ENCODE measurements around the gene PRPF40A. TPM values are rescaled to one million over a fixed set of nuclear protein-coding genes. Genes with fewer than 3 reads are reported as not detected.

The PRPF40A gene
- total RNA-seq, 1 donor from 2014 or later, result 136 TPM

- Mint-ChIP-seq H3K9me3 (no peaks in the 10 kb centered on the region), H3K27me3 (ENCODE audit: low read depth) (no peaks in the 10 kb centered on the region), H3K27ac (ENCODE audit: unreplicated experiment) (no peak overlapping the region), H3K36me3 (ENCODE audit: low read depth) (peaks cover 14% of the 10 kb centered on the region), H3K4me1 (peaks cover 8% of the 10 kb centered on the region), H3K4me3 (peak overlapping the region; percentile 13)
- DNase-seq (ENCODE audit: low read depth, low spot score), result peak; percentile 84
- TF ChIP-seq, protein P1, sequence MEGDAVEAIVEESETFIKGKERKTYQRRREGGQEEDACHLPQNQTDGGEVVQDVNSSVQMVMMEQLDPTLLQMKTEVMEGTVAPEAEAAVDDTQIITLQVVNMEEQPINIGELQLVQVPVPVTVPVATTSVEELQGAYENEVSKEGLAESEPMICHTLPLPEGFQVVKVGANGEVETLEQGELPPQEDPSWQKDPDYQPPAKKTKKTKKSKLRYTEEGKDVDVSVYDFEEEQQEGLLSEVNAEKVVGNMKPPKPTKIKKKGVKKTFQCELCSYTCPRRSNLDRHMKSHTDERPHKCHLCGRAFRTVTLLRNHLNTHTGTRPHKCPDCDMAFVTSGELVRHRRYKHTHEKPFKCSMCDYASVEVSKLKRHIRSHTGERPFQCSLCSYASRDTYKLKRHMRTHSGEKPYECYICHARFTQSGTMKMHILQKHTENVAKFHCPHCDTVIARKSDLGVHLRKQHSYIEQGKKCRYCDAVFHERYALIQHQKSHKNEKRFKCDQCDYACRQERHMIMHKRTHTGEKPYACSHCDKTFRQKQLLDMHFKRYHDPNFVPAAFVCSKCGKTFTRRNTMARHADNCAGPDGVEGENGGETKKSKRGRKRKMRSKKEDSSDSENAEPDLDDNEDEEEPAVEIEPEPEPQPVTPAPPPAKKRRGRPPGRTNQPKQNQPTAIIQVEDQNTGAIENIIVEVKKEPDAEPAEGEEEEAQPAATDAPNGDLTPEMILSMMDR (conservative IDR thresholded peaks at IDR 0.05), result peak; percentile 91
Measured at GRCh38 chr2:152635635-152636298, 81.5 kb downstream of the PRPF40A start.

GRCh38 chr2:152632736-152633135 is 84.5 kb downstream of the PRPF40A start:
- no peak overlapping the region for H3K27ac Mint-ChIP-seq (ENCODE audit: unreplicated experiment)
- peaks cover 6% of the 10 kb centered on the region for H3K36me3 Mint-ChIP-seq (ENCODE audit: low read depth)
- no peak for DNase-seq (ENCODE audit: low read depth, low spot score)
- H3K4me3 Mint-ChIP-seq, result no peak overlapping the region
- peaks cover 8% of the 10 kb centered on the region for H3K4me1 Mint-ChIP-seq
- no peaks in the 10 kb centered on the region for H3K27me3 Mint-ChIP-seq (ENCODE audit: low read depth)
- TF ChIP-seq, protein P1 (conservative IDR thresholded peaks at IDR 0.05), result no peak
- no peaks in the 10 kb centered on the region for H3K9me3 Mint-ChIP-seq

GRCh38 chr2:152630466-152630865 is 86.8 kb downstream of the PRPF40A start:
- TF ChIP-seq, protein P1 (conservative IDR thresholded peaks at IDR 0.05), result no peak
- H3K9me3 Mint-ChIP-seq, result no peaks in the 10 kb centered on the region
- H3K27ac Mint-ChIP-seq (ENCODE audit: unreplicated experiment), result no peak overlapping the region
- H3K36me3 Mint-ChIP-seq (ENCODE audit: low read depth), result peaks cover 6% of the 10 kb centered on the region
- H3K4me1 Mint-ChIP-seq, result peaks cover 1% of the 10 kb centered on the region
- H3K27me3 Mint-ChIP-seq (ENCODE audit: low read depth), result no peaks in the 10 kb centered on the region
- DNase-seq (ENCODE audit: low read depth, low spot score), result no peak
- H3K4me3 Mint-ChIP-seq, result no peak overlapping the region

DNA sequence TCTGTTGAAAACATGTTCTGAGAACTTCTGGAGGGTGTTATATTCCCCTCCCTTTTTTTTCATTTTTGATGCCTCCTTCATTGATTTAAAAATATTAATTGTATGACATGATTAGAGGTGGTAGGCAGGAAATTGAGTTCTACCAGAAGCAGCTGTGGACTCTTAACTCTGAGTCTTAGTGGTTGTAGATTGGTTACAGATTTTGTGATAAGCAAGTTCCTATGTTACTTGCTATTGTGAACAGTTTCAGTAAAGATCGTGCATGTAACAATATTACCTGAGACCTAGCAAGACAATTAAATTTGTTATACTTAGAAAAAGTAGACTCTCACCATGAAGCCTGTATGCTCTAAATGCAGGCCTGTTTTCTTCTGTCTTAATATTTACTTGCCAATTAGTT is 88.1 kb downstream of the PRPF40A start:
- Mint-ChIP-seq H3K27ac (ENCODE audit: unreplicated experiment) (no peak overlapping the region), H3K36me3 (ENCODE audit: low read depth) (peaks cover 8% of the 10 kb centered on the region), H3K4me3 (no peak overlapping the region), H3K9me3 (no peaks in the 10 kb centered on the region), H3K4me1 (no peaks in the 10 kb centered on the region), H3K27me3 (ENCODE audit: low read depth) (no peaks in the 10 kb centered on the region)
- TF ChIP-seq, protein P1 (conservative IDR thresholded peaks at IDR 0.05), result no peak
- no peak for DNase-seq (ENCODE audit: low read depth, low spot score)

GRCh38 chr2:152627351-152627957 is 89.8 kb downstream of the PRPF40A start:
- H3K27ac Mint-ChIP-seq (ENCODE audit: unreplicated experiment), result no peak overlapping the region
- H3K36me3 Mint-ChIP-seq (ENCODE audit: low read depth), result peaks cover 17% of the 10 kb centered on the region
- no peaks in the 10 kb centered on the region for H3K4me1 Mint-ChIP-seq
- TF ChIP-seq, protein P1 (conservative IDR thresholded peaks at IDR 0.05), result peak; percentile 71
- H3K4me3 Mint-ChIP-seq, result no peak overlapping the region
- H3K27me3 Mint-ChIP-seq (ENCODE audit: low read depth), result no peaks in the 10 kb centered on the region
- no peaks in the 10 kb centered on the region for H3K9me3 Mint-ChIP-seq
- no peak for DNase-seq (ENCODE audit: low read depth, low spot score)
